HAP-1 (cell line): Measurements from ENCODE around the gene YBX2.

ENCODE experiments used
- DNase-seq, 2 experiments: peaks; one replicate each; pipeline ENCODE4 v3.0.0-alpha.2; 2016 to 2020; ENCODE audit warnings: low spot score in 2 of 2
- H3K27me3 ChIP-seq: fragments of 250-450 bp; sonication (Bioruptor Pico); 2 replicates; pipeline ENCODE4 v1.5.1; 2020; ENCODE audit warnings: low read depth, mild to moderate bottlenecking, moderate library complexity
- H3K36me3 ChIP-seq: fragments of 250-450 bp; sonication (Bioruptor Pico); replicated peaks from 2 replicates; pipeline ENCODE4 v1.5.1; 2020; ENCODE audit warnings: mild to moderate bottlenecking
- H3K4me1 ChIP-seq: fragments of 250-450 bp; sonication (Bioruptor Pico); 2 replicates; pipeline ENCODE4 v1.5.1; 2020; ENCODE audit warnings: mild to moderate bottlenecking
- H3K4me3 ChIP-seq: fragments of 250-450 bp; sonication (Bioruptor Pico); 2 replicates; pipeline ENCODE4 v1.5.1; 2020; ENCODE audit warnings: mild to moderate bottlenecking, moderate library complexity
- H3K9me3 ChIP-seq: fragments of 250-450 bp; sonication (Bioruptor Pico); 2 replicates; pipeline ENCODE4 v1.5.1; 2020; ENCODE audit warnings: mild to moderate bottlenecking, moderate library complexity
- in situ Hi-C: fragments of 300-500 bp; cut with MboI; formaldehyde crosslinking; loops from 3 replicates; pipeline ENCODE4 v1.14.3; 2020; ENCODE audit warnings: low sequenced_read_pairs, inconsistent platforms, mixed read lengths

YBX2 gene

DNA sequence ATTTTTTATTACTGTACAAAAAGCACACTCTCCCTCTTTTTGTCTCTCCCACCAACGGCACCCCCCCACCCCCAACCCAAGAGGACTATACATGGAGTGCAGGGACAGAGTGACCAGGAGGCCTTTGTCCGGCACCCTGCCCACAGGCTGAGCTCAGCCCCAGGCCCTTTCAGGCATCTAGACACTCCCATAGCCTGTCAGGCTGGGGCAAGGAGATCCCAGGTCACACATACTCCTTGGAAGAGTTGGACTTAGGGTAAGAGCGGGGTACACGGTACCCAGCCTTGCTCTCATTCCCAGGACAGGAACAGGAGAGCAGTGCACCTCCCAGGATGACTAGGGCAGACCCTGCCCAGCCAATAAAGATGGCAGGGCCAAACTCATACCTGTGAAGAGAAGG is 34.3 kb downstream of the YBX2 start:
- H3K36me3 ChIP-seq, result peaks cover 43% of the 10 kb centered on the region
- in situ Hi-C loops, result no loop called here
- no peak overlapping the region for H3K4me3 ChIP-seq
- no peaks in the 10 kb centered on the region for H3K27me3 ChIP-seq
- no peak for DNase-seq
- H3K4me1 ChIP-seq, result peaks cover 22% of the 10 kb centered on the region
- no peaks in the 10 kb centered on the region for H3K9me3 ChIP-seq

GRCh38 chr17:7259555-7259889 is 34.9 kb downstream of the YBX2 start:
- H3K4me3 ChIP-seq, result no peak overlapping the region
- in situ Hi-C loops, result no loop called here
- peaks cover 17% of the 10 kb centered on the region for H3K4me1 ChIP-seq
- DNase-seq, result no peak
- peaks cover 44% of the 10 kb centered on the region for H3K36me3 ChIP-seq
- no peaks in the 10 kb centered on the region for H3K27me3 ChIP-seq
- no peaks in the 10 kb centered on the region for H3K9me3 ChIP-seq

DNA sequence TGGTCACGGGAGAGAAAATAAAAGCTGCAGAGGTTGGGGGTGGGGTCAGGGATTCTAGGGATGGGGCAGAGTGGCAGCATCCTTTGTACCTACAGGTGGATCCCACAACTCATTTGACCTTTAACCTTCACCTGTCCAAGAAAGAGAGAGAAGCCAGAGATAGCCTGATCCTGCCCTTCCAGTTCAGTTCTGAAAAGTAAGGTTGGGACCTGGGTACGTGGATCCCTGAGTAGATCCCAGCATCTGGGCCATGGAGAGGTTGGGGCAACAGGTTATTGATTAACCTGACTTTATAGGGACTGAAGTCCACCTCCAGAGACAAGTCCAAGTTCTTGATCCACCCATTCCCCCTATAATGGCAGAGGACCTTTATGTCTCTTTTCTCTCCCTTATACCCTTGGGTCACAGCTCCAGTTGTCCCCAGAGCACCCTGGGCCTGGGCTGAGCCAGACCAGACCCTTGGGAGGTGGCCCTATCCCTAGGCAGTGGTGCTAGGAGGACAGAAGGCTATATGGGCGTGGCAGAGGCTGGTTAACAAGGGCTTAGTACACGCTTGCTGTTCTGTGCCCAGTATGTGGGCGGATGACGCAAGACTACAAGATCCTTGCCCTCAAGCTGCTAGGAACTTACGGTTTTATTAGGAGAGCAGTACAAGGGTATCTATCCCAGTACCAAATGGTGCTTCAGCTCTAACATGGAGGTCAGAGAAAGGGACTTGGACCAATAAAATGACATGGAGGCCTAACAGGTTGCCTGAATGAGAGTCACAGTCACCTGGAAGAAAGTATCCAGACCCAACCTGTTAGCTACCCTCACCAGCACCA is 35.5 kb downstream of the YBX2 start:
- Histone ChIP-seq H3K36me3 (peaks cover 50% of the 10 kb centered on the region), H3K27me3 (no peaks in the 10 kb centered on the region), H3K9me3 (no peaks in the 10 kb centered on the region), H3K4me3 (no peak overlapping the region), H3K4me1 (peaks cover 12% of the 10 kb centered on the region)
- DNase-seq, result no peak
- in situ Hi-C loops, result no loop called here

GRCh38 chr17:7256766-7257456 is 37.5 kb downstream of the YBX2 start:
- in situ Hi-C loops, result no loop called here
- DNase-seq, result no peak
- no peak overlapping the region for H3K4me3 ChIP-seq
- H3K9me3 ChIP-seq, result no peaks in the 10 kb centered on the region
- peaks cover 53% of the 10 kb centered on the region for H3K36me3 ChIP-seq
- H3K4me1 ChIP-seq, result peaks cover 7% of the 10 kb centered on the region; the same call in 1 of the 2 replicates
- no peaks in the 10 kb centered on the region for H3K27me3 ChIP-seq

- peaks cover 46% of the 10 kb centered on the region for H3K36me3 ChIP-seq
Measured at GRCh38 chr17:7254511-7254910, 39.9 kb downstream of the YBX2 start.

GRCh38 chr17:7253082-7253481 is 41.4 kb downstream of the YBX2 start:
- in situ Hi-C loops, result no loop called here
- Histone ChIP-seq H3K4me1 (peaks cover 16% of the 10 kb centered on the region), H3K36me3 (peaks cover 35% of the 10 kb centered on the region), H3K27me3 (no peaks in the 10 kb centered on the region), H3K9me3 (no peaks in the 10 kb centered on the region), H3K4me3 (peak overlapping the region; percentile 99)
- no peak for DNase-seq

More at GRCh38 chr17:7254511-7254910, 39.9 kb downstream of the YBX2 start:
- DNase-seq, result no peak
- peaks cover 15% of the 10 kb centered on the region for H3K4me1 ChIP-seq
- in situ Hi-C loops, result no loop called here
- no peak overlapping the region for H3K4me3 ChIP-seq
- no peaks in the 10 kb centered on the region for H3K9me3 ChIP-seq
- no peaks in the 10 kb centered on the region for H3K27me3 ChIP-seq

DNA sequence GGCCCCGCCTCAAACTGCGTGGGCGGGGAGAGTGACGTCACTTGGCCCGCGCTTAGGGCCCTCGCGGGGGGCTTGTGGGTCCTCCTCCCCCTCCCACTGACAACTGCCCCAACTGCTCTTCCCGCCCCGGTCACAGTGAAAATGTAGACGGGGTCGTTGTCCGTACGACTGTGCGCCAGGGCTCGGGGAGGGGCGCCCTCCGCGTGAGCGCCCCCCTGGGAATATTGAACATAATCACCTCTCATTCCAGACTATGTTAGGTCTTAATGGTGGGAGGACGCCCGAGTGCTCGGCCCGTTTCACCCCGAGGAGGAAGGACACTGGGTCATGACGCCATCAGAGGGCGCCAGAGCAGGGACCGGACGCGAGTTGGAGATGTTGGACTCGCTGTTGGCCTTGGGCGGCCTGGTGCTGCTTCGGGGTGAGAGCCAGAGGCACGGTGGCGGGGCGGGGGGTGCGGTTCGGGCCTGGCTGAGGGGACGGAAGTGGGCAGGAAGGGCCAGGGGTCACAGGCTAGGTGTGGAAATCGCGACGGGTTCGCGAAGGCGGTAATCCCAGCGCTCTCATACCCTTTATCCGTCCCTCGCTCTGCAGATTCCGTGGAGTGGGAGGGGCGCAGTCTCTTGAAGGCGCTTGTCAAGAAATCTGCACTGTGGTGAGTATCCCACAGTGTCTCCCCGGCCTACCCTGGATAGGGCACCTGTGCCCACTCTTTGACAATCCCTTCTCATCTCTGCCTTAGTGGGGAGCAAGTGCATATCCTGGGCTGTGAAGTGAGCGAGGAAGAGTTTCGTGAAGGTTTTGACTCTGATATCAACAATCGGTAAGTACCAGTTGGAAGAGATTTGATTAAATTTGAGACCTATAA is 42.0 kb downstream of the YBX2 start, which contains the start of gene ELP5:
Gene ELP5, plus strand, starts transcription at position 40 of the 868 bp plus-strand sequence. Its CDS starts 336 bp downstream, at position 376.
- Histone ChIP-seq H3K4me3 (peak within 1 kb of the TSS; percentile 99), H3K27me3 (no peaks in the 10 kb centered on the region), H3K36me3 (peaks cover 28% of the 10 kb centered on the region), H3K4me1 (peaks cover 16% of the 10 kb centered on the region), H3K9me3 (no peaks in the 10 kb centered on the region)
- in situ Hi-C loops, result no loop called here
- peak; percentile 89 to 96 for DNase-seq

DNA sequence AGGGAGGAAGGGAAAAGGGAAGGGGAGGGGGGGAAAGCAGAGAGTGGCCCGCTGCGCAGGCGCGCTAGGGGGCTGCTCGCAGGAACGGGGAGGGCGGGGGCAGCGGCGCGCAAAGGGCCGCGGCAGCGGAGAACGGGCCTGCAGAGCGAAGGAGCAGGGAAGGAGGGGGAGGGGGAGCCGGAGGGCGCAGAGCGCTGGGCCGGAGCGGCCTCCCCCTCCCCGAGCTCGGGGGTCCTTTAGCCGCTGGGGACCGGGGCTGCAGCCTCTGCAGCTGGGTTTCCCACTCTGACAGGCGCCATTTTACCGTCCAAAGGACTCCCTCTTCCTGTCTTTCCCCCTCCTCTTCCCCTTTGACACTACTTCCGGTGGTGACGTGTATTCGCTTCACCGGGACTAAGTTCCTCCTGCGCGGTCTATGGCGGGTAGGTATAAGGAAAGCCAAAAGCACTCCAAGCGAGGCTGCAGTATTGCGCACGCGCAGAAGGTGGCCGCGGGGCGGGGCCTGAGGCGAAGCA is 42.7 kb downstream of the YBX2 start, which contains the start of gene CTDNEP1:
Gene CTDNEP1, minus strand, starts transcription at position 74 of the 515 bp plus-strand sequence. CDS start 438 bp downstream, outside the sequence.
- Histone ChIP-seq H3K9me3 (no peaks in the 10 kb centered on the region), H3K36me3 (peaks cover 27% of the 10 kb centered on the region), H3K4me3 (peak within 1 kb of the TSS; percentile 99), H3K4me1 (peaks cover 16% of the 10 kb centered on the region), H3K27me3 (no peaks in the 10 kb centered on the region)
- DNase-seq, result peak; percentile 97 to 99
- in situ Hi-C loops, result no loop called here

- in situ Hi-C loops, result no loop called here
- H3K4me1 ChIP-seq, result peaks cover 16% of the 10 kb centered on the region
- H3K36me3 ChIP-seq, result peaks cover 27% of the 10 kb centered on the region
- DNase-seq, result no peak
- H3K4me3 ChIP-seq, result peak overlapping the region; percentile 99
- no peaks in the 10 kb centered on the region for H3K9me3 ChIP-seq
- H3K27me3 ChIP-seq, result no peaks in the 10 kb centered on the region
Measured at GRCh38 chr17:7250695-7251627, 43.5 kb downstream of the YBX2 start.

- Histone ChIP-seq H3K36me3 (peaks cover 34% of the 10 kb centered on the region), H3K4me3 (peak overlapping the region; percentile 99), H3K9me3 (no peaks in the 10 kb centered on the region), H3K4me1 (peaks cover 16% of the 10 kb centered on the region), H3K27me3 (no peaks in the 10 kb centered on the region)
- in situ Hi-C loops, result loop anchor here (10.0 to 25.0 kb wide), 2 partner anchors 235 to 912 kb away; partner anchors contain the start of genes PER1, POLR2A, SLC35G6 and VAMP2
- no peak for DNase-seq
Measured at GRCh38 chr17:7249830-7250229, 44.6 kb downstream of the YBX2 start.

GRCh38 chr17:7249214-7249613 is 45.2 kb downstream of the YBX2 start:
- H3K36me3 ChIP-seq, result peaks cover 35% of the 10 kb centered on the region
- in situ Hi-C loops, result loop anchor here (10.0 to 25.0 kb wide), 2 partner anchors 236 to 913 kb away; partner anchors contain the start of genes PER1, POLR2A, SLC35G6 and VAMP2
- no peak overlapping the region; the same call in 1 of the 2 replicates for H3K4me3 ChIP-seq
- H3K9me3 ChIP-seq, result no peaks in the 10 kb centered on the region
- H3K4me1 ChIP-seq, result peaks cover 16% of the 10 kb centered on the region
- no peaks in the 10 kb centered on the region for H3K27me3 ChIP-seq
- DNase-seq, result no peak

GRCh38 chr17:7248796-7249195 is 45.6 kb downstream of the YBX2 start:
- Histone ChIP-seq H3K9me3 (no peaks in the 10 kb centered on the region), H3K4me3 (no peak overlapping the region), H3K27me3 (no peaks in the 10 kb centered on the region), H3K4me1 (peaks cover 16% of the 10 kb centered on the region), H3K36me3 (peaks cover 36% of the 10 kb centered on the region)
- DNase-seq, result no peak
- in situ Hi-C loops, result loop anchor here (10.0 to 25.0 kb wide), 2 partner anchors 236 to 914 kb away; partner anchors contain the start of genes PER1, POLR2A, SLC35G6 and VAMP2
